SKM-1 (cell line): Measurements from ENCODE around the gene LRRC43.
"Not testable (repeated sequence)": the region's sequence is repeated elsewhere in the genome, so short reads cannot be mapped to it uniquely, and the experiment has no call there.

Experiments used
- DNase-seq: peaks from one replicate; lab custom pipeline; 2025; ENCODE audit not compliant: unreplicated experiment; lab: John Stamatoyannopoulos, UW

LRRC43 gene

GRCh38 chr12:122190842-122191668, 8.1 kb downstream of the LRRC43 start:
- no peak for DNase-seq

GRCh38 chr12:122192441-122192840, 9.5 kb downstream of the LRRC43 start:
- DNase-seq, result no peak

- DNase-seq, result no peak
These were observed 11.9 kb downstream of the LRRC43 start for GRCh38 chr12:122194804-122195203.

- no peak for DNase-seq
These were observed 12.5 kb downstream of the LRRC43 start for GRCh38 chr12:122195405-122195804.

- no peak for DNase-seq
These were observed 14.7 kb downstream of the LRRC43 start for GRCh38 chr12:122197612-122197966.

GRCh38 chr12:122199484-122200355, 16.8 kb downstream of the LRRC43 start:
- no peak for DNase-seq

GRCh38 chr12:122200541-122201175, 17.7 kb downstream of the LRRC43 start:
- no peak for DNase-seq

GRCh38 chr12:122201381-122201780, 18.5 kb downstream of the LRRC43 start:
- no peak for DNase-seq

- no peak for DNase-seq
These were observed 19.1 kb downstream of the LRRC43 start for GRCh38 chr12:122202017-122202416.

- not testable (repeated sequence) for DNase-seq
These were observed 19.9 kb downstream of the LRRC43 start for GRCh38 chr12:122202811-122203210.

- DNase-seq, result no peak
These were observed 20.6 kb downstream of the LRRC43 start, which contains the start of gene B3GNT4 for GRCh38 chr12:122203301-122204166. Gene B3GNT4, plus strand, starts transcription at chr12:122203709. Its CDS starts 910 bp downstream, at chr12:122204619.

GRCh38 chr12:122204167-122205052, 21.5 kb downstream of the LRRC43 start:
- DNase-seq, result no peak

GRCh38 chr12:122205053-122205925, 22.4 kb downstream of the LRRC43 start:
- no peak for DNase-seq

- no peak for DNase-seq
These were observed 23.4 kb downstream of the LRRC43 start for GRCh38 chr12:122206111-122206881.

- DNase-seq, result no peak
These were observed 24.1 kb downstream of the LRRC43 start for GRCh38 chr12:122206976-122207375.

GRCh38 chr12:122207391-122207790, 24.5 kb downstream of the LRRC43 start:
- DNase-seq, result no peak

- no peak for DNase-seq
These were observed 25.3 kb downstream of the LRRC43 start for GRCh38 chr12:122208073-122208820.
